ENCODE results near the gene CCDC134. TPM values are rescaled to one million over a fixed set of nuclear protein-coding genes. Genes with fewer than 3 reads are reported as not detected.

CCDC134 gene
- total and polyA plus RNA-seq, 2 donors (not counting 3 experiments of a cell fraction or from before 2014, with no cell fraction given): 4.5 to 8.4 TPM

- H3K36me3 ChIP-seq (ENCODE audit: control insufficient read depth in 2 of 2, extremely low read depth in 1 of 2, insufficient read depth in 2 of 2, low read length in 2 of 2): no peaks in the 10 kb centered on the region
- no peak overlapping the region for H3K4me3 ChIP-seq (replicated peaks in 1 of 3; ENCODE audit: insufficient read depth in 1 of 3, low read depth in 1 of 3, low read length in 3 of 3)
- CTCF ChIA-PET: interaction anchor here (1.2 to 2.2 kb wide), 6 partner anchors 20 to 129 kb away, joined by 3 to 19 read pairs (median 4); no protein-coding TSS in a partner anchor
- TF ChIP-seq FOS (IDR thresholded peaks at IDR 0.05; ENCODE audit: borderline replicate concordance, insufficient read depth, low read length): no peak
- no peak for TF ChIP-seq EZH2 (IDR thresholded peaks at IDR 0.05; ENCODE audit: borderline replicate concordance, low read depth, low read length, severe bottlenecking)
- TF ChIP-seq JUN (IDR thresholded peaks at IDR 0.05; ENCODE audit: borderline replicate concordance, insufficient read depth, insufficient read length, low read depth): no peak
- TF ChIP-seq MYC (IDR thresholded peaks at IDR 0.05; ENCODE audit: low read depth, low read length): no peak
- no peak for TF ChIP-seq MAX (IDR thresholded peaks at IDR 0.05; ENCODE audit: insufficient read depth, insufficient read length)
- TF ChIP-seq POLR2A (IDR thresholded peaks at IDR 0.05; ENCODE audit: low read depth, low read length): no peak
- TF ChIP-seq POLR2AphosphoS5 (IDR thresholded peaks at IDR 0.05; ENCODE audit: insufficient read depth, low read depth, low read length): no peak
- TF ChIP-seq, protein P1, sequence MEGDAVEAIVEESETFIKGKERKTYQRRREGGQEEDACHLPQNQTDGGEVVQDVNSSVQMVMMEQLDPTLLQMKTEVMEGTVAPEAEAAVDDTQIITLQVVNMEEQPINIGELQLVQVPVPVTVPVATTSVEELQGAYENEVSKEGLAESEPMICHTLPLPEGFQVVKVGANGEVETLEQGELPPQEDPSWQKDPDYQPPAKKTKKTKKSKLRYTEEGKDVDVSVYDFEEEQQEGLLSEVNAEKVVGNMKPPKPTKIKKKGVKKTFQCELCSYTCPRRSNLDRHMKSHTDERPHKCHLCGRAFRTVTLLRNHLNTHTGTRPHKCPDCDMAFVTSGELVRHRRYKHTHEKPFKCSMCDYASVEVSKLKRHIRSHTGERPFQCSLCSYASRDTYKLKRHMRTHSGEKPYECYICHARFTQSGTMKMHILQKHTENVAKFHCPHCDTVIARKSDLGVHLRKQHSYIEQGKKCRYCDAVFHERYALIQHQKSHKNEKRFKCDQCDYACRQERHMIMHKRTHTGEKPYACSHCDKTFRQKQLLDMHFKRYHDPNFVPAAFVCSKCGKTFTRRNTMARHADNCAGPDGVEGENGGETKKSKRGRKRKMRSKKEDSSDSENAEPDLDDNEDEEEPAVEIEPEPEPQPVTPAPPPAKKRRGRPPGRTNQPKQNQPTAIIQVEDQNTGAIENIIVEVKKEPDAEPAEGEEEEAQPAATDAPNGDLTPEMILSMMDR (IDR thresholded peaks at IDR 0.05; ENCODE audit: extremely low read depth in 1 of 2, insufficient read depth in 1 of 2, low read depth in 1 of 2, low read length in 2 of 2): no peak
- TF ChIP-seq GATA2 (IDR thresholded peaks at IDR 0.05; ENCODE audit: insufficient read depth, insufficient read length, low read depth, low read length): no peak
- intact Hi-C loops (cut with micrococcal nuclease): no loop called here
- H4K20me1 ChIP-seq (replicated peaks; ENCODE audit: control insufficient read depth, extremely low read depth, insufficient read depth, low read length): no peaks in the 10 kb centered on the region
- POLR2A ChIA-PET: no interaction called here
- no peak overlapping the region for H2AFZ ChIP-seq (ENCODE audit: low read depth, low read length)
- no peaks in the 10 kb centered on the region for H3K9me1 ChIP-seq (replicated peaks; ENCODE audit: control insufficient read depth, extremely low read depth, insufficient read depth, low read length)
- H3K4me1 ChIP-seq (ENCODE audit: control insufficient read depth, extremely low read depth, insufficient read depth, low read length): peaks cover 3% of the 10 kb centered on the region
- DNase-seq (ENCODE audit: low read depth, low spot score) (no peak), FAIRE-seq (no peak)
- no peak overlapping the region for H3K4me2 ChIP-seq (ENCODE audit: insufficient read depth, low read length)
- H3K27me3 ChIP-seq (ENCODE audit: control insufficient read depth in 2 of 2, insufficient read depth in 2 of 2, low read length in 2 of 2): no peaks in the 10 kb centered on the region
- no peak overlapping the region for H3K27ac ChIP-seq (ENCODE audit: insufficient read depth, low read depth, low read length)
- H3K9ac ChIP-seq (replicated peaks; ENCODE audit: extremely low read depth, insufficient read depth, low read length): no peak overlapping the region
- dilution Hi-C loops (cut with MboI; ENCODE audit: extremely low pct_ligation_motif_present, low sequenced_read_pairs): no loop called here
- no peaks in the 10 kb centered on the region for H3K9me3 ChIP-seq (replicated peaks; ENCODE audit: control insufficient read depth, insufficient read depth, low read length)
- no peaks in the 10 kb centered on the region for H3K79me2 ChIP-seq (ENCODE audit: control insufficient read depth, insufficient read depth, low read length)
- no TSS peak for BruUV-seq (replicated peaks)
Measured at GRCh38 chr22:41826021-41826420, 25.5 kb downstream of the CCDC134 start.
